ENCODE results near the gene GPR37L1.

- no peak for TF ChIP-seq CTCF (IDR thresholded peaks at IDR 0.05)
- TF ChIP-seq POLR2A (IDR thresholded peaks at IDR 0.05) = no peak
Observed at GRCh38 chr1:202130816-202131522, 8.3 kb downstream of the GPR37L1 start.

Data from thyroid gland (tissue), 4 donors.